Measurements from ENCODE around the gene CEP131.

- TF ChIP-seq RAD21 (conservative IDR thresholded peaks at IDR 0.05), result no peak
- TF ChIP-seq, protein P1, sequence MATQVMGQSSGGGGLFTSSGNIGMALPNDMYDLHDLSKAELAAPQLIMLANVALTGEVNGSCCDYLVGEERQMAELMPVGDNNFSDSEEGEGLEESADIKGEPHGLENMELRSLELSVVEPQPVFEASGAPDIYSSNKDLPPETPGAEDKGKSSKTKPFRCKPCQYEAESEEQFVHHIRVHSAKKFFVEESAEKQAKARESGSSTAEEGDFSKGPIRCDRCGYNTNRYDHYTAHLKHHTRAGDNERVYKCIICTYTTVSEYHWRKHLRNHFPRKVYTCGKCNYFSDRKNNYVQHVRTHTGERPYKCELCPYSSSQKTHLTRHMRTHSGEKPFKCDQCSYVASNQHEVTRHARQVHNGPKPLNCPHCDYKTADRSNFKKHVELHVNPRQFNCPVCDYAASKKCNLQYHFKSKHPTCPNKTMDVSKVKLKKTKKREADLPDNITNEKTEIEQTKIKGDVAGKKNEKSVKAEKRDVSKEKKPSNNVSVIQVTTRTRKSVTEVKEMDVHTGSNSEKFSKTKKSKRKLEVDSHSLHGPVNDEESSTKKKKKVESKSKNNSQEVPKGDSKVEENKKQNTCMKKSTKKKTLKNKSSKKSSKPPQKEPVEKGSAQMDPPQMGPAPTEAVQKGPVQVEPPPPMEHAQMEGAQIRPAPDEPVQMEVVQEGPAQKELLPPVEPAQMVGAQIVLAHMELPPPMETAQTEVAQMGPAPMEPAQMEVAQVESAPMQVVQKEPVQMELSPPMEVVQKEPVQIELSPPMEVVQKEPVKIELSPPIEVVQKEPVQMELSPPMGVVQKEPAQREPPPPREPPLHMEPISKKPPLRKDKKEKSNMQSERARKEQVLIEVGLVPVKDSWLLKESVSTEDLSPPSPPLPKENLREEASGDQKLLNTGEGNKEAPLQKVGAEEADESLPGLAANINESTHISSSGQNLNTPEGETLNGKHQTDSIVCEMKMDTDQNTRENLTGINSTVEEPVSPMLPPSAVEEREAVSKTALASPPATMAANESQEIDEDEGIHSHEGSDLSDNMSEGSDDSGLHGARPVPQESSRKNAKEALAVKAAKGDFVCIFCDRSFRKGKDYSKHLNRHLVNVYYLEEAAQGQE (IDR thresholded peaks at IDR 0.05; ENCODE audit: borderline replicate concordance), result no peak
- no peak for TF ChIP-seq CTCF (IDR thresholded peaks at IDR 0.05; ENCODE audit: poor library complexity, severe bottlenecking)
- TF ChIP-seq POLR2AphosphoS5 (IDR thresholded peaks at IDR 0.05), result no peak
- no peak for TF ChIP-seq EZH2 (IDR thresholded peaks at IDR 0.05; ENCODE audit: borderline replicate concordance, insufficient read depth, low read length, poor library complexity, severe bottlenecking)
- TF ChIP-seq TAF1 (IDR thresholded peaks at IDR 0.05; ENCODE audit: low read depth), result no peak
- no peak for TF ChIP-seq EP300 (conservative IDR thresholded peaks at IDR 0.05; ENCODE audit: poor library complexity, severe bottlenecking)
Observed at GRCh38 chr17:81229666-81229920, 6.8 kb upstream of the CEP131 start.
